IPS-NIHi7 (cell line): ENCODE results near the gene BGN.

Source experiments
- DNase-seq: peaks from one replicate; pipeline ENCODE4 v3.0.0; 2012; ENCODE audit warnings: mixed read lengths; ENCODE audit errors: extremely low spot score

The BGN gene

DNA sequence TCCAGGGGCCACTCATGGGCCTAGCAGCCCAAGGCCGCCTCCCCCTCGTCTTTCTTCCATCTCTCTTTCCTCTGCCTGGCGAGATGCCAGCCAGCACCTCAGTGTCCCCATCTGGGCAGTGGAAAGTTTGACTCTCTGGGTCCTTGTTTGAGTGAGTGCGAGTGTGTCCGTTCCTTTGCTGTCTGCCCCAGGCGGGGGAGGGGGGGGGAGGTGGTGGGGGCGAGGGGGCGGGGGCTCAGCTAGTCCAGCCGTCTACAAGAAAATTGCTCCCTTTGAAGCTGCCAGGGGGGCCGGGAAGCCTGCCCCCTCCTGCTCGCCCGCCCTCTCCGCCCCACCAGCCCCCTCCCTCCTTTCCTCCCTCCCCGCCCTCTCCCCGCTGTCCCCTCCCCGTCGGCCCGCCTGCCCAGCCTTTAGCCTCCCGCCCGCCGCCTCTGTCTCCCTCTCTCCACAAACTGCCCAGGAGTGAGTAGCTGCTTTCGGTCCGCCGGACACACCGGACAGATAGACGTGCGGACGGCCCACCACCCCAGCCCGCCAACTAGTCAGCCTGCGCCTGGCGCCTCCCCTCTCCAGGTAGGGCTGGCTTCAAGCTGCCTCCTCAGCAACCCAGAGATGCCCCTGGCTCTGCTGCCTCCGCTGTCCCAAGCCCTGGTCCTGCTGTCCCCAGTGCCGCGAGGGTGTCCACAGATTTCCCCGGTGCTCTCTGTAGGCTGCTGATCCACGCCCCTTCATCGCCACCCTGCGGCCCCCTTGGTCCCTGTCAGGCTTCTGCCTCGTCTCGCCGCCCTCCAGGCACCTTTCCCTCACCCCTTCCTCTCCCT, at the start of gene BGN:
Gene BGN (plus strand): TSS at position 440 of the 821 bp plus-strand sequence. CDS start 9,652 bp downstream, outside the sequence.
- DNase-seq: peak; percentile 67

DNA sequence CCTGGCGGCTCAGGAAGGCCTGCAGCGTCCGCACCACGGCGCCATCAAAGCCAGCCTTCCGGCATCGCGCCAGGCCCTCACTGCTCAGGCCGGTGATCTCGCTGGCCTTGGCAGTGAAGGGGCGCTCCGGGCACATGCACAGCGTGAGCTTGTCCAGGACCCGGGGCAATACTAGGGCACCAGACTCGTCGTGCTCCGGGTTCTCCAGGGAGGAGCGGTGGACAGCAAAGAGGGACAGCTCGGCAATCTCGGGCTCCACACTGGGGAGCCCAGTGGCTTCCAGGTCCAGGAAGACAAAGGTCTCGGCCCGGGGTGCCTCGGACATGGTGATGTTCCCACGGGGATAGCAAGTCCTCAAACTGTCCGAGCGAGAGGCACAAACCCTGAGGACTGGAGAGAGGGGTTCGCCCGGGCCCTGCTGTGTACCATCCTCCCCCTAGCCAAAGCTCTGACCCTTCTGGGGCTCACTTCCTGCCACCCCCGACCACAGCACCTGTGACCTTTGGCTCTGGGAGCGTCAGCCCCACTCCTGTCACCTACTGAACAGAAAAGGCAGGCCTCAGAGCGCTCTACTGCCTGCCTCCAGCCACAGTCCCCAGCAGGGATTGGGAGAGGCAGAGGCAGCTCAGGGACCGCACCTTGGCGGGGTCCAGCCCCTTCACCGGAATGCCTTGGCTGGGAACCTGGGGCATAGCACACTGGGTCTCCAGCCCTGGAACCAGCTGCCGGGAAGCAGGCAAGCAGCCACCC, 49.5 kb upstream of the BGN start:
- no peak for DNase-seq

DNA sequence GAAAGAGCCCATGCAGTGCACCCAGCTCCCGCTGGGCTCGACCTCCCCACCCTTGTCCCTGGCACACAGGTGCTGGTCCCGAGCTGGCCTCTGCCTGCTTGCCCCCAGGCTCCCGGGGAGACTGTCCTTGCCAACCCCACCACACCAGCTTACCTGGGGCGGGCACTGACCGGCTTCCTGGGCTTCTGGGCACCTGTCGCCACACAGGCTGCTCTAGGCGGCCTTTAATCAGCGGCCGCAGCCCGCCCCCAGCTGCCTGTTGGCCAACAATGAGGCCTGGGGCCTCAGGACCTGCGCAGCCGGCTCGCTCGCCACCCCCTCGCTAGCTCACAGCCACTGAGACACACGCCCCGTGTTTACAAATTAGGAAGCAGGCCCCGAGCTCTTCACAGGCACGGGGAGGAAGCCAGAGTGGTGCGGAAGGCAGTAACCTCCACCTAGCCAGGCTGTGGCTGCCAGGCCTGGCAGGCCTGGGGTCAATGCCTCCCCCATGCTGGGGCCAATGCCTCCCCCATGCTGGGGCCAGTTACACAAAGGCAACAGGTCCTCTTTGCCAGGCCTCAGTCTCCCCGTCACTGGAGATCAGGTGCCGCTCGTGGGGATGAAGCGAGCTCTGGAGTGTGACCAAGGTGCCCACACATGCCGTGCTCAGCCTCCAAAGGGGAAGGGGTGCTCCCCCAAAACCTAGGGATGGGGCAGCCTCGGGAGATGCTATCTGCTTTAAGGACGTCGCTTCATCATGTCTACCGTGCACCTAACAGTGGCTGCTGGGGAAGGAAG, 48.7 kb upstream of the BGN start, which contains the start of gene TREX2:
Gene TREX2 (minus strand): TSS at position 201 of the 780 bp plus-strand sequence. CDS start 626 bp downstream, outside the sequence.
- DNase-seq: no peak

DNA sequence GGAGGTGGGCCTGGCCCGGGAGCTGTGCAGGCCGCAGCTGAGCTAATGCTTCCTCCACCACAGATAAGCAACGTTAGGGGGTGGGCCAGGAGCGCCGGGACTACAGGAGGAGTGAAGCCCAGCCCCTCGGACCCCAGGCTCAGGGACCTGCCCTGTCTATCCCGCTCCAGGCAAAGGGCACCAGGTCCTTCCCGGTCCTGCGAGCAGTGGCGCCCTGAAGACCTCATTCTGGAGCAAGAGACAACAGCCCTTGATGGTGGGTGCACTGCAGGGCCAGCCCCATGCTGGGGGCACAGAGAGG, 48.2 kb upstream of the BGN start:
- DNase-seq: no peak

DNA sequence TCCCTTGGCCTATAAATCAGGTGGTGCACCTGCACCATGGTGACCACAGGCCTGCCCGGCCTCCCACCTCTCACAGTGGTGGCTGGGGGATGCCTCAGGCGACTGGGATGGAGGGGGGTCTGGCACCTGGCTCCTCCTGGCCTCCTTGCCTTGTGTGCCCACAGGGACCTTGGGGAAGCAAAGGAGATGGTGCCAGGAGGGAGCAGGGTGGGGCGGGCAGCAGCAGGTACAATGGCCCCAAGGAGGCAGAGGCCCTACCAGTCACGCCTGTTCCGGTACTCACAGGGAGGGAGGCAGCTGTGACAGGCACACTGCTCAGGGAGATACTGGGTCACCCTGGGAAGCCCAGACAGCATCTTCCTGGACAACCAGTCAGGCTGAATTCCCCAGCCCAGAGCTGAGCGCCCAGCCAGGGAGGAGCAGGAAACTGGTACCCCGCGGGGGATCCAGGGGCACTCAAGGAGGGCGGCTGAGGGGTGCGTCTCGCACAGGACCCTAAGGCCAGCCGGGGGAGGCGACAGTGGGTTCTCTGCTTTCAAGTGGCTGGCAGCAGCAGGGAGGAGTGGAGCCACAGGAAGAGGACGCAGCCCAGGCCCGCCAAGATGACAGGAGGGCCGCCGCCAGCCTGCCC, 47.7 kb upstream of the BGN start:
- DNase-seq: no peak

GRCh38 chrX:153447581-153447960, 47.2 kb upstream of the BGN start:
- no peak for DNase-seq

DNA sequence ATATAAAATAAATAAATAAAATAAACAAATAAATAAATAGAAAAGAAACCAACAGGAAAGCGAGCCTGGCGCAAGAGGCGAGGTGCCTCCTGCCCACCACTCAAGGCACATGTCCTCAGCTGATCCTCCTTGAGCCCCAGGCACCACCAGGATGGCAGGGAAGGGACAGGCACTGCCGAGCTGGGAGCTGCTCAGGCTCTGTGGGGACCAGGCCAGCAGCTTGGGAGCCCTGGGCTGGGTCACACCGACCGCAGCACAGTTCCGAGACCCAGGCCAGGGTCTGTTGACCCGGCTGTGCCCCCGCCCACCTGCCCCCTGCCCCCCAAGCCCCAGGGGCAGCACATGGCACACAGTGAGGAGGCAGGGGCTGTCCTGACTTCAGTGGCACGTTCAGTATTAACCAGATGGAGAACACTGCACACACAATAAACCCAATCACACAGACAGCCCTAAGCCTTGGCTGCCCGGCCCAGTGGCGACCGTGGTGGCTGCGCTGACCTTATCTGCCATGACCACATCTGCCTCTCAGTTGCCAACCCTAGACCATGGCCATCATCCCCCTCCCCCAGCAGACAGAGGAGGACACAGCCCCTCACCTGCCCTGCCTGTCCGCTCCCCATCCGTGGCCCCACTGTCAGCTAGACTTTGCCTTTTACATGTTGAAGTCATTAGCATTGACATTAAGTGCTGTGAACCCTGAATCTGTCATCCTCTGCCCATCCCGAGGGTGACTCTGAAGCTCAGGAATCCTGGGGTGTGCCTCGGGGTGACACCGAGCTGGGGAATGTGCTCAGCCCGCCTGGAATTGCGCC, 46.0 kb upstream of the BGN start:
- no peak for DNase-seq

- DNase-seq: no peak
These were observed 45.2 kb upstream of the BGN start for GRCh38 chrX:153449368-153450113.

- no peak for DNase-seq
These were observed 44.4 kb upstream of the BGN start for GRCh38 chrX:153450114-153450948.

DNA sequence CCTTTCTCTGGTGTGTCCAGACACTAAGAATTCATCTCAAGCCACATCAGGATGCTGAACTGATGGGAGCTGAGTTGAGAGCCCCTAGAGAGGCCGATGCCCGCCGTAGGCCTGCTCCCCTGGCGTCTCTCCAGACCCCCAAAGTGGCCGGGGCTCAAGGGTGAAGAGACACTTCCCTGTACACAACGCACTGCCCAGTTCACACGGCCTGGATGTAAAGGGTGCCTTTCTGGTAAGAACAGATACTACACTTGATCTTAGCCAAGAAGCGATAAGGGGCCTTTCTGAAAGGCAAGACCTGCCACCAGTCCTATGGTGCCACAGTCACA, 43.9 kb upstream of the BGN start:
- DNase-seq: no peak

DNA sequence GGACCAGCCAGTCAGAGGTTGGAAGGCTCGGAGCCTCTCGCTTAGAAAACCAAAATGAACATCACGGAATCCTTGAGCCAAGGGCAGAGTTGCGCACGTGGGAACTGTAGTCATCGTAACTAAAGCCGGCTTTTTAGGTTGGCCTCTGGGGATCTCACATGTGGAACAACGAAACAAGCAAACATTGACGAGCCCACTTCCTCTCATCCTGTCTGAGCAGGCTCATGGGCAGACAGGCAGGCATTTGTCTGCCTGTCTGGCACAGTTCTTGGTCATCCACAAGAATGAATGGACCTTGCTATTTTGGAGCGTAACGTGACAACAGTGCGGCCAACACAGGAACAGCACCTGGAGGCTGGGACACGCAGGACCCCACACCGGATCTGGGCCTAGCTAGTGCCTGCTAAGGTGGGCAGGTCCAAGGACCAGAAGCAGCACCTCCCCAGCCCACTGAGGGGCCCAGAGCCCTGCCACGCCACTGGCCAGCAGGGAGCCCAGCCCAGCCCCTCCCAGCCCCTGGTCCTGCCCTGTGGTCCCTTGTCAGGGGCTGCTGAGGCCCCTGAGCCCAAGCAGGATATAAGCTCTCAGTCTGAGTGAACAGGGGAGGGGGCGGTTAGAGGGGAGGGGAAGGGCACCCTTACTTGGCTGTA, 39.8 kb upstream of the BGN start:
- DNase-seq: no peak

DNA sequence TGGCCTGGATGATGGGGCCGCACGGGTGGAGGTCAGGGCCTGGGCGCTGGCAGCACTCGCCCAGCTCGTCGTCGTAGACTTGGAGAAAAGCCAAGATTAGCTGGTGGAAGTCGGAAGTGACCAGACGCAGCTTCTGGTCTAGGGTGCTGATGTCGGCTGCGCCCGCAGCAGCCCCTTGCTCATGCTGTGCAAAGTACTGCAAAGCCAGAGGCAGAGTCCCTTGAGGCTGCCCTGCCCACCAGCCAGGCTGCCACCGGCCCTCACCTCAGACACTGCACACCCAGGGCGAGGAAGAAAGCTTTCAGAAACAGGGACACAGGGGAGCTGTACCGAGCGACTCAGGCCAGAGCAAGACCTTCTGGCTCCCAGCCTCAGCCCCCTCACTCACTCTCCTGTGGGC, 39.2 kb upstream of the BGN start:
- no peak for DNase-seq

- no peak for DNase-seq
These were observed 38.6 kb upstream of the BGN start for GRCh38 chrX:153456161-153456560.

GRCh38 chrX:153456704-153457103, 38.1 kb upstream of the BGN start:
- no peak for DNase-seq

GRCh38 chrX:153457136-153457825, 37.5 kb upstream of the BGN start:
- no peak for DNase-seq

GRCh38 chrX:153457827-153458466, 36.8 kb upstream of the BGN start:
- no peak for DNase-seq

- no peak for DNase-seq
These were observed 36.3 kb upstream of the BGN start for GRCh38 chrX:153458476-153458875.

- no peak for DNase-seq
These were observed 34.8 kb upstream of the BGN start for GRCh38 chrX:153459986-153460385.
